HG03025 (cell line): Measurements from ENCODE around the gene FAM3C.
"Not testable (repeated sequence)": the region's sequence is repeated elsewhere in the genome, so short reads cannot be mapped to it uniquely, and the experiment has no call there.

Experiments
- ATAC-seq: cut with Tn5 transposase; IDR thresholded peaks from one replicate; pipeline ENCODE4 v1.9.1; 2021; ENCODE audit warnings: mild to moderate bottlenecking, moderate library complexity; ENCODE audit not compliant: unreplicated experiment, low FRiP score

The FAM3C gene

DNA sequence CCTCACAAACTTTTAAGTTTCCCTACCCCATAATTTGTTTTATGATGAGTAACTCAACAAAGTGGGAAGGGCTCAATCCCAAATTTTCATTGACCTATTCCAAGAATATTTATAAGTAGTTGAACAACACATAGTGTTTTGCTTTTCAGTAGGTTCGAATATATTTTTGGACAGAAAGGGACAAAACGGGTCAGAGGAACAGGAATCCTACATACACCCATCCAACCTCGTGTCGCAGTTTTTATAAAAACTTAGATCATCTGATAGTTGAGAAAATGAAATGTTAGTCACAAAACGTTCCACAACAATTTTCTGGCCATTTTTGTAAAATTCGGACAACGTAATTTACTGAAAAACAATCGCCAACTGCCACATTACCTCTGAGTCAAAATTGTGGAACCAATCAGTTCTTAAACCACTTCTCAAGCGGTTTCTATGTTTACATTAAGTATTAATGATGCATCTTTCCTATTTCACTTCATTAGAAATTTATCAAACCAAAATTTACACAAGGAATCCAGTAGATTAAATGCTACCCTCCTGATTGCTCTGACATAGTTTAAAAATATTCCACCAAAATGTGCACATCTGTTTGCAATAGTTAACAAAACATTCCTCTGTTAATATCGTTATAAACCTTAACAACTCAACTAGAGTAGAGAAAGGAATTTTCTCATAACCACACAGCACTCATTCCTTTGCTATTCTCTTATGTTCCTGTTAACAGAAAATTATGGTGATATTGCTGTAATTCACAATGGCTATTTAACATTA is 61.0 kb downstream of the FAM3C start:
- ATAC-seq, result no peak

- no peak for ATAC-seq
Observed at GRCh38 chr7:121334376-121334775, 61.7 kb downstream of the FAM3C start.

DNA sequence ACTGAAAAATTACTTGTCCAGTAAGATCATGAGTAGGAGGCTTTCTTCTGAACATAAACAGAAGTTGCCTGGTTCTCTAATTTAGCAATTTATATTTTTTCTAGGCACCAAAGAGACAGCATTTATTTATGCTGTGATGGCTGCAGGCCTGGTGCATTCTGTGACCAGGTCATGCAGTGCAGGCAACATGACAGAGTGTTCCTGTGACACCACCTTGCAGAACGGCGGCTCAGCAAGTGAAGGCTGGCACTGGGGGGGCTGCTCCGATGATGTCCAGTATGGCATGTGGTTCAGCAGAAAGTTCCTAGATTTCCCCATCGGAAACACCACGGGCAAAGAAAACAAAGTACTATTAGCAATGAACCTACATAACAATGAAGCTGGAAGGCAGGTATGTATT is 64.5 kb downstream of the FAM3C start:
- no peak for ATAC-seq

- no peak for ATAC-seq
Observed at GRCh38 chr7:121331048-121331447, 65.1 kb downstream of the FAM3C start.

DNA sequence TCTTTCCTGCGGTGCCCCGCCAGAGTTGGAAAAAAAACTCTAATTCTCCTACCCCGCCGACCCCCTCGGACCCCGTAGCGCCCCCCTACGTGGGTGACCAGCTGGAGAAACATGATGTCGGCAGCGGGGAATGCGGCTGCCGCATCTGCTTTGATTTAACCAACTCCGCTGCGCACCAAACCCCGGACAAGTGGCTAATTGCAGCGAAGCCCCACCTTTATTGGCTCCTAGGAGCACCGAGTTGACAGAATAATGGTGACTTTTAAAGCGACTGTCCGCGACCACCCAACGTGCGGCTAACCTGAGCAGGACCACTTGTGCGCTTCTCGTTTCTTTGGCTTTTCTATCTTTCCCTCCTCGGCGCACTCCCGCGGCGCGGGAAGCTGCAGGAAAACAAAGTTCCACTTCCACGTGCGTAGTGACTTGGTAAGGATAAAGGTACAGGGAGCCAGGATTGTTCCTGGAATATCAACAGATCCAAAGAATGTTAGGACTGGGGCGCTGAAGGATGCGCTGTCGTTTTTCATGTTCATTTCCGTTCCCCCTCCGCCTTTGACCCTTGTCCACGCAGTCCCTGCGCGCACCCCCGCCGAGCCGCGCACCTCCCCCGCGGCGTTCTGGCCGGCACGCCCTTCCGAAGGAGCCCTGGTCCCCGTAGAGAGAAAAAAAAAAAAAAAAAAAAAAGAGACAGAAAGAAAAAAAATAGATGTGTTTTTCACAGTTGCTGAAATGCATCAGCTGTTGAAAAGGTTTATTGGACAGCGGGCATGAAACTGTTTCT is 65.9 kb downstream of the FAM3C start:
- ATAC-seq, result peak; percentile 36

- ATAC-seq, result peak; percentile 56
Observed at GRCh38 chr7:121329191-121330052, 66.7 kb downstream of the FAM3C start.

DNA sequence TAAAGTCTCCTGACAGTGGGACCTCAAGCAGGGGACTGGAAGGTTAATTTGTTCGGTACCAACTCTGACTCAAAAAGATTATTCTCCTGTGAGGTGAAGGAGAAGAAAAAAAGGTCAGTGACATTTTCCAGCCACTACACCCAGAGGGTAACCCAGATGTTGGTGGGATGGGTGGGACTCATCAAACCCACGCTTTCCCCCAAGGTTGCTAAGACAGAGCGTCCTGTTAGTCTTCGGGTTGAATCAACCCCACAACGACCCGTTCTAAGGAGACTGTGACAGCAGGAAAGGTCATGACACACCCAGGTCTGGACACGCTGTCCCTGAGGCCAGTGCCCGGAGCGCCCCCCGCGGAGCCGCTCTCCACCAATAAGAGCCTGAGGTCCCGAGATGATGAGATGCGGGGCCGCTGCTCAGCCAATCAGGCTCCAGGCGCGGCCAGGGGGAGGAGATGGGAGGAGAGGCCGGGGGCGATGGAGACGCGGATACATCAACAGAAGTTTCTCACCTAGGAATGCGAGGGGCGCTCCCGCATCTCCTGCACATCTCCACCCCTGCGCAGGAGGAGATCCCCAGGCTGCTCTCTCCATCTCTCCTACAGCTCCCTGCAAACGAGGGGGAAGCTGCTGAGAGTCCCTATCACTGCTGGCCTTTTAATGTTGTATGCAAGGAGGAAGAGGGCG is 67.5 kb downstream of the FAM3C start, which contains the start of gene WNT16:
TSS of gene WNT16 (plus strand) at position 493 of the 683 bp plus-strand sequence. CDS start 293 bp downstream, outside the sequence.
- ATAC-seq, result no peak

GRCh38 chr7:121327671-121328070 is 68.4 kb downstream of the FAM3C start:
- no peak for ATAC-seq

- no peak for ATAC-seq
Observed at GRCh38 chr7:121323515-121324302, 72.4 kb downstream of the FAM3C start.

DNA sequence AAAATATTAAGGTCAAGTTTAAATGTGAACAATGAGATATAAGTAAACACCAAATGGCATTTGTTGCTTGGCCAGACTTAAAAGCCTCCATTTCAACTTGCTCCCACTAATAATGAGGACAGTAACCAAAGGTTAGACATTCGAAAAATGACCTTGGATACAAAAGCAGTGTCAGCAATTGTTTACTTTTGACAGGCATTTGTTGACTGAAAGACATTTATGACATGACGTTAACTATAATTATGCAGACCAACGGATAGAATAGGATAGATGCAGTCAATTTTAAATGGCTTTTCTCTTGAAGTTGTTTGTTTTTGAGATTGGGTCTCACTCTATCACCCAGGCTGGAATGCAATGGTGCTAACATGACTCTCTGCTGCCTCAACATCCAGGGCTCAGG is 73.6 kb downstream of the FAM3C start:
- no peak for ATAC-seq

DNA sequence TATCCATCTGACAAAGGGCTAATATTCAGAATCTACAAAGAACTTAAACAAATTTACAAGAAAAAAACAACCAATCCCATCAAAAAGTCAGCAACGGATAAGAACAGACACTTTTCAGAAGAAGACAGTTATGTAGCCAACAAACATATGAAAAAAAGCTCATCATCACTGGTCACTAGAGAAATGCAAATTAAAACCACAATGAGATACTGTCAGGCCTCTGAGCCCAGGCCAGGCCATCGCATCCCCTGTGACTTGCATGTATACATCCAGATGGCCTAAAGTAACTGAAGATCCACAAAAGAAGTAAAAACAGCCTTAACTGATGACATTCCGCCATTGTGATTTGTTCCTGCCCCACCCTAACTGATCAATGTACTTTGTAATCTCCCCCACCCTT is 80.9 kb downstream of the FAM3C start:
- ATAC-seq, result not testable (repeated sequence)

DNA sequence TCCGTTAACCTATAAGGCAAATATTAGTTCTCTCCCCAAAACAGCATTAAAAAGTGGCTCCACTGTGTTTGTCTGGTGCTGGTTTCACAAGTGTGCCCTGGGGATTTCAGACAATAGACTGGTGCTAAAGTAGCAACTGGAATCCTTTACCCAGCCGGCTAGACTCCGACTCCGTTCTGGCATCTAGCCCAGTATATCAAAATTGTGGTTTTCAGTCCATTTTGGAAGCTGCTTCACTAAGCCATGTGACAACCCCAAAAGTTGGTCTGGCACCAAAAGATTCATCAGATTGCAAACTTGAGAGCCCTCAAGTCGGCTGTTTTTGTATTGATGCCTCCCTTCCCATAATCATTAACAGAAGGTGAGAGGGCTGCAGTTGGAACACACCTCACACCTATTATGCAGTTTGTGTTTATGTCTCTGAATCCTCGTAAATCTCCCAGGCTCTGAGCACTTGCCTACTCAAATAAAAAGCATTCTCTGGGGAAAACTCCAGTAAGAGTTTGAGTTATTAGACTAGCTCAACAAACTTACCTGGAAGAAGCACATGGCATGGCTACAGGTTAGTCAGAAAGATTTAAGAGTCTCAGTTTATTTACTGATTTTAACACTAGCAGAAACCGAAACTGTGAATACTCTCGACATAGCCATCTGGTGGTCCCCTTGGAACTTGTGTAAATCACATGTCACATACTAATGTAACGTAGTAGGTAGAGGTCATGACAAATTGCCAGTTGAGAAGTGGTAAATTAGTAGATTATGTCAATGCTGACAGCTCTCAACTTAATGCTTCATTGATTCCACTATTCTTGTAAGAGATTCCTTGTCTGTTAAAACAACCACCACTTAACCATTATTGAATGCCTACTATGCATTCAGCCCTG is 82.1 kb downstream of the FAM3C start:
- peak; percentile 99 for ATAC-seq

GRCh38 chr7:121313220-121313792 is 82.8 kb downstream of the FAM3C start:
- no peak for ATAC-seq

DNA sequence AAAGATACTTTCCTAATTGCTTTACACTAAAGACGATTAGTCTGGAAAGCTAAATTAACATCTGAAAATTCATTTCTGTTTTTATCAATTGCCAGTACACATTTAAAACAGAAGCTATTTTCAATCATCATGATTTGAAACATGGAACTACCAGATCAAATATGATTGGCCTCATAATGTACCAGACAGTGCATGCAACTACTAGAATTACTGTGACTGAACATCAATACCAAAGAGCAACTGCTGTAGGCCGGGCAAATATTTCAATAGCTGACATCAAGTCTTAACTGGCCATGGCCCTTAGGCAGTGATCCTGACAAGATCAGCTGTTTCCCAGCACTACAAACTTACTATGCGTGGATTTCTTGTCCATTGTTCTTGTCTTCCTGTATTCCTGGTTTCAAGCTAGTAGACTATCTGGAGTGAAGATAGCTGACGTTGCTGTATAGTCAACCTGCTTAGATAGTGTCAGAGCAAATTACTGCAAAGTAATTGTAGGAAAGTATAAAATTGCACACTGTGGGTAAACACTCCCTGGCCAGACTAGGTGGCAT is 89.0 kb downstream of the FAM3C start:
- no peak for ATAC-seq

GRCh38 chr7:121306565-121306964 is 89.5 kb downstream of the FAM3C start:
- ATAC-seq, result no peak

DNA sequence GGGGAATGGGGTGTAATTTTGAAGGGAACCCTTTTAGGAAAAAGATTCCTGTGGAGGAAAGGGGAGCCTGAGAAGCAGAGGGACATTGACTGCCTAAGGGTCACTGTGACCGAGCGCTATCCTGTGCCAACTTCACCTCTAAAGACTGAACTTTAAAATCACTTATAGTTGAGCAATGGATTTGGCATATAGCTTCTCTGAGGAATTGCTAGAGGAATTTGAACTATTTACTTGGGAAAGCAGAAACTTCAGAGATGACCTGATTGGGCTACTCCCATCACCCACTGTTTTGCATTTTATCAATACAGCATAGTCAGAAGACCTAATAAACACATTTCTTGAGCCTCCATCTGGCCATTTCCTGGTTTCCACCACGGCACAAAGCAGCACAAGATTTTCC is 91.0 kb downstream of the FAM3C start:
- ATAC-seq, result no peak

- ATAC-seq, result no peak
Observed at GRCh38 chr7:121304102-121304658, 91.9 kb downstream of the FAM3C start.
